ENCODE results near the gene MYPOP. TPM values are rescaled to one million over a fixed set of nuclear protein-coding genes. Genes with fewer than 3 reads are reported as not detected.
"Not testable (repeated sequence)": the region's sequence is repeated elsewhere in the genome, so short reads cannot be mapped to it uniquely, and the experiment has no call there.

Gene MYPOP
- total RNA-seq, 1 experiment from 2014 or later: 2.5 TPM

- no peak for DNase-seq (ENCODE audit: low read depth)
Observed at GRCh38 chr19:45883586-45883880, 18.9 kb downstream of the MYPOP start.

GRCh38 chr19:45882652-45883585 is 19.5 kb downstream of the MYPOP start:
- DNase-seq (ENCODE audit: low read depth): peak; percentile 89

GRCh38 chr19:45881909-45882528 is 20.4 kb downstream of the MYPOP start:
- no peak for DNase-seq (ENCODE audit: low read depth)

- no peak for DNase-seq (ENCODE audit: low read depth)
Observed at GRCh38 chr19:45881082-45881908, 21.1 kb downstream of the MYPOP start.

- no peak for DNase-seq (ENCODE audit: low read depth)
Observed at GRCh38 chr19:45879971-45880370, 22.4 kb downstream of the MYPOP start.

GRCh38 chr19:45879055-45879454 is 23.4 kb downstream of the MYPOP start:
- DNase-seq (ENCODE audit: low read depth): no peak

GRCh38 chr19:45878043-45878794 is 24.2 kb downstream of the MYPOP start:
- no peak for DNase-seq (ENCODE audit: low read depth)

GRCh38 chr19:45876411-45877197 is 25.8 kb downstream of the MYPOP start:
- peak; percentile 69 for DNase-seq (ENCODE audit: low read depth)

- no peak for DNase-seq (ENCODE audit: low read depth)
Observed at GRCh38 chr19:45876161-45876410, 26.3 kb downstream of the MYPOP start.

GRCh38 chr19:45874620-45874966 is 27.8 kb downstream of the MYPOP start:
- no peak for DNase-seq (ENCODE audit: low read depth)

GRCh38 chr19:45873219-45873772 is 29.1 kb downstream of the MYPOP start:
- DNase-seq (ENCODE audit: low read depth): no peak

GRCh38 chr19:45872095-45872919 is 30.1 kb downstream of the MYPOP start:
- DNase-seq (ENCODE audit: low read depth): no peak

GRCh38 chr19:45870798-45871197 is 31.6 kb downstream of the MYPOP start:
- DNase-seq (ENCODE audit: low read depth): no peak

GRCh38 chr19:45867241-45867640 is 35.2 kb downstream of the MYPOP start:
- DNase-seq (ENCODE audit: low read depth): not testable (repeated sequence)

GRCh38 chr19:45866400-45867176 is 35.8 kb downstream of the MYPOP start:
- no peak for DNase-seq (ENCODE audit: low read depth)

- DNase-seq (ENCODE audit: low read depth): no peak
Observed at GRCh38 chr19:45865269-45865948, 37.0 kb downstream of the MYPOP start.

- no peak for DNase-seq (ENCODE audit: low read depth)
Observed at GRCh38 chr19:45864629-45865082, 37.8 kb downstream of the MYPOP start.

- DNase-seq (ENCODE audit: low read depth): peak; percentile 83
Observed at GRCh38 chr19:45863840-45864628, 38.4 kb downstream of the MYPOP start, which contains the start of gene FOXA3. Gene FOXA3, plus strand, starts transcription at chr19:45864326. Its CDS starts 131 bp downstream, at chr19:45864457.
